IPS-NIHi7 (cell line): Measurements from ENCODE around the gene RHOV.

Source experiments
- DNase-seq: peaks from one replicate; pipeline ENCODE4 v3.0.0; 2012; ENCODE audit warnings: mixed read lengths; ENCODE audit errors: extremely low spot score

Gene RHOV

GRCh38 chr15:40873694-40874561, at the start of gene RHOV:
Gene RHOV (minus strand): TSS chr15:40874234. CDS start chr15:40874139, 95 bp downstream.
- peak; percentile 77 for DNase-seq

- no peak for DNase-seq
Measured at GRCh38 chr15:40923551-40923950, 49.5 kb upstream of the RHOV start.

GRCh38 chr15:40922608-40923005, 48.6 kb upstream of the RHOV start:
- no peak for DNase-seq

DNA sequence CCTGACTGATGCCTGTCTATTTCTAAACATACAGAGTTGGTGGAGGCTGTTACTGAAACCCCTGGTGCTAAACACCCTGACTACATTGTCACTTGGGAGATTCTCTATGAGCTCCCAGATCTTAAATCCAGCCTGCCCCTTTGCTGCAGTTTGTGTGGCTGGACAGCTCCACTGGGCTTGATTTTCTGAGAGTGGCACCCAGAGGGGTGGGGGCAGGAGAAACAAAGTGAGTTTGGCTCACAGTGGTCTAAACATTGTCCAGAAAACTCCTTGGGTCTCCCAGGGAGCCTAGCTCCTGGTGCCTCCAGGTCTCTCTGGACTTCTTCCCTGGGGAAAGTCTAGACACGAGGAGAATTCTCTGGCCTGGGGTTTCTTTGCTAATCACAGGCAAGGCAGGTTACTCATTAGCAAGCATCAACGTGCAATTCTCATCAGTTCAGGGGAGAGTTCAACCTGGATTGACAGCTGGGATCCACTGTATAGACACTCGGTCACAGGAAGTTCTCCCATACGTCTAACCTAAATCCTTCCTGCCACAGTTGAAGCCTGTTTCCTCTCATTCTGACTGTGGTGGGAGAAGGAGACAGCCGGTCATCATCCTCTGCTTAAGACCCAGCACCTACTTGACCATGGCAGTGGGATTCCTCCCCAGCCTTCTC, 48.0 kb upstream of the RHOV start:
- no peak for DNase-seq

- no peak for DNase-seq
Measured at GRCh38 chr15:40918799-40919392, 44.9 kb upstream of the RHOV start.

DNA sequence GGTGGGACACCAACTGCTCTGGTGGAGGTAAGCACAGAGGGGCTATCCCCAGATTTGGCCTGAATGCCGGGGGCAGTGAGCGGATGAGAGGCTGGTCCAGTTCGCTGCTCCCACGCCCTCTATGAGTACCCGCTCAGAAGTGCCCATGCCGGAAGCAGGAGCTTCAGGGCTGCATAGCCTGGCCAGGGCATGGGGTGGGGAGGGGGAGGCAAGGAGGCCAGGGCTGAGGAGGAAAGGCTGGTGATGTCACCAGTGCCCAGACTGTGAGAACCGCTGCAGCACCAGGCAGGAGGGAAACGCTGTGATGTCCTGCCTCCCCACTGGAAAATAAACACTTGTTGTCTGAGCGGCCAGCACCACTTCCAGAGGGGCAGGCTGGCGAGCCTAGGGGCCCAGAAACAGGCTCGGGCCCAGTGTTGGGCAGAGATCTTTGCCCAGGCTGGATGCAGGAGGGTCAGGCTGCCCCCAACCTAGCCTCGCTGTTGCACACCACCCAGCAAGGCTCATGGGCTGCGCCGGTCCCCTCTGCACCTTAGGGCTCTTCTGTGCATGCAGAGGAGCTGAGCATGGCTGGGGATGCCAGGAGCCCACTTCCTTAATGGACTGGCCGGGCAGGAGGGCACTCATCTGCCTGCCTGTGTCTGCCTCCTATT, 44.2 kb upstream of the RHOV start:
- no peak for DNase-seq

- DNase-seq, result no peak
Measured at GRCh38 chr15:40917585-40917984, 43.6 kb upstream of the RHOV start.

- DNase-seq, result no peak
Measured at GRCh38 chr15:40915679-40916078, 41.6 kb upstream of the RHOV start.

DNA sequence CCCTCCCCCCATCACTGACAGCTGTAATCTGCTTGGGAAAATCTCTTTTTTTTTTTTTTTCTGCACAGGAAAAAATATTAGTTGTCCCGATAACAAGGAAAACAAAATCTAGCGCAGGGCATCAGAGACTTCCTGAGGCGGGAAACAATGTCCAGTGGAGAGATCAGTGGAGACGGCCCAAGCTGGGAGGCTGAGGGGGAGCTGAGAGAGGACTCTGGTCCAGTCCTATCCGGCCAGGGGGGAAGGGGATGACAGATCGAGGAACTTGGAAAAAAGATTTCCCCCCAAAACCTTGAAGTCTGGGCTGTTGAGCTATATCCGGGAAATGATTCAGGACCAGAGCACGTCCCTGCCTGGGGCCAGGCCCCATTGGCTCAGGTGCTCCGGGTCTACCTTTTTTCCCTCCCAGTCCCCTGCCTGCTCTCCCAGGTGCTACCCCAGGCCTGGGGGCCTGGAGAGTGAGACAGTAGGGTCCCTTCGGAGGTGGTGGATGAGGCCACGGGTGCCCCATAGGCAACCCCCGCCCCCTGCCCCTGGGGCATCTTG, 41.2 kb upstream of the RHOV start:
- DNase-seq, result no peak

GRCh38 chr15:40914486-40914885, 40.5 kb upstream of the RHOV start:
- DNase-seq, result no peak

DNA sequence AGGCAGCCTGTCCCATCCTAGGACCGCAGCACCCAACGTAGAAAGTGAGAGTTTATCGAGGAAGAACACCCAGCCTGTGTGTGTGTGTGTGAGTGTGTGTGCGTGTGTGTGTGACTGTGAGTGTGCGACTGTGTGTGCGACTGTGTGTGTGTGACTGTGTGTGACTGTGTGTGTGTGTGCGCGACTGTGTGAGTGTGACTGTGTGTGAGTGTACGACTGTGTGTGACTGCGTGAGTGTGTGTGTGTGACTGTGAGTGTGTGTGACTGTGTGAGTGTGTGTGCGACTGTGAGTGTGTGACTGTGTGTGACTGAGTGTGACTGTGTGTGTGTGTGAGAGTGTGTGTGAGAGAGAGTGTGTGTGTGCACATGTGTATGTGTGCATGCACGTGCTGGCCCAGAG, 40.0 kb upstream of the RHOV start:
- no peak for DNase-seq

DNA sequence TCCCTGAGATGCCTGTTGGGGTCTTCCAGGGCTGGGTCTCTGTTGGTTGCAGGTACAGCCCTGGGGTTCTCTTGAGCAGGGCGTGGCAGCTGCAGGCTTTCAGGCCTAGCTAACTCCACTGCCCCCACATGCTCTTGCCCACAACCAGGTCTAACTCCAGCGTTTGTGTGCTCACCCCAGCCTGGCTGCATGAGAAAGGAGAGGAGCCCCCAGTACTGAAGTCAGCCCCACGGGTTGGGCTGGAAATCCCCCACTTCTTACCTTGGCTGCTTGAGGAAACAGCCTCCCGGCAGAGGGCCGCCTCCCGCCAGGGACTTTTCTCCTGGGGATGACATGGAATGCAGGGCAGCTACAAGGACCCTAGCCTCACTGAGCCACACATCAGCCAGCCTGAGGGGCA, 38.4 kb upstream of the RHOV start:
- no peak for DNase-seq

- no peak for DNase-seq
Measured at GRCh38 chr15:40911693-40912092, 37.7 kb upstream of the RHOV start.

DNA sequence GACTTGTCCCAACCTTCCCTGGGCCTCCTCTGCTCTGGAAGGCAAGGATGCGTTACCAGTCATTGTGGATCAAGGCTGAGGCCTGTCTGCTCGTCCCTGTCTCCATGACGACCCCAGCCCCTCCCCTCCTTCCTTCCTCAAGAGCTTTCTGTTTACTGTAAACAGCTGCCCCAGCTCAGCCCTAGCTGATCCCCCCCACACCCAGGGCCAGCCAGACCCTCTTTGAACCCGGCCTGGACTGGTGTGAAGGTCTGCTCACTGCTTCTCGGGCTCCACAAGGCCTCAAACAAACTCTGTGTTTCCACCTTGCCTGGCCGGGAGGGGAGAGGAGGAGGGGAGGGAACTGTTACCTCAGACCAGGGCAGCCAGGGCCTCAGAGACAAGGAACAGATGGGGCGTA, 37.1 kb upstream of the RHOV start:
- DNase-seq, result peak; percentile 71

DNA sequence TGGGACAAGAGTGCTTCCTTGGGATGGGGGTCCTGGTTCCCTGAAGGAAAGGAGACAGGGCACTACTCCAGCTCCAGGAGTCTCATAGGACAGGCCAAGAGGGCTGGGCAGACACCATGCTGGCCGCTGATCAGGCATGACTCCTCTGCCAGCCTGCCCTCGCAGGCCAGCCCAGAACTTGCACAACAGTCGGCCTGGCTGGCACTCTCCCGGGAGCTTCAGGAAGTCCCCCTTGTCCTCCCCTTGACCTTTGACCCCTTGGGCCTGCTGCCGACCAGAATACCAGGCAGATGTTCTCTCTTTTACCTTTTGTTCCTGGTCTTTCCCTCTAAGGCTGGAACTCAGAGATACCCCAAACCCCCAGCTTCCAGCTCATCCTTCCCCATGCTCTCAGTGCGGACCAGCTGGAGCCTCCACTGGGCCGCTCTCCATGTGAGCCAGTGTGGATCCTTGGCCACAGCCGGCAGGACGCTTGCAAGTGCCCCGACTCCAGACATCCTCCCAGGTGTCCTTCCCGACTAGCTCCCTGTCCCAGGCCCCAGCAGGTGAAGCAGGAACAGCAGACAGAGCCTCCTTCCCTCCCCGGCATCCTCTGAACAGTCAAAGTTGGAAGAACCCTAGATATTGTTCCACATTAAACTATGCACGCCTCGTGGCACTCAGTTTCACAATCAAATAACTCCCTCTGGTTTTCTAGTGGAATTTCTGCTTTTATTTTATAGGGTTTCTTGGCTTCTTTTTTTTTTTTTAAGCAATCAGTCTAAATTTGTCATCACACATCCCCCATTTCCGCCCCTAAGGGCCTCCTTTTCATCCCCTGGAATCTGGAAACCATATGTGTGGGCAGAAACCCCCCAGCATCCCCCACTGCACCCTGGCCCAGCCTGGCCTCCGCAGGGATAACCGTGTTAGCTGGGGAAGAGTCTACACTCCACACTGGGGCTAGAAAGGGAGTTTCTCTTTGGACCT, 35.9 kb upstream of the RHOV start:
- DNase-seq, result no peak

GRCh38 chr15:40908095-40908494, 34.1 kb upstream of the RHOV start:
- no peak for DNase-seq

DNA sequence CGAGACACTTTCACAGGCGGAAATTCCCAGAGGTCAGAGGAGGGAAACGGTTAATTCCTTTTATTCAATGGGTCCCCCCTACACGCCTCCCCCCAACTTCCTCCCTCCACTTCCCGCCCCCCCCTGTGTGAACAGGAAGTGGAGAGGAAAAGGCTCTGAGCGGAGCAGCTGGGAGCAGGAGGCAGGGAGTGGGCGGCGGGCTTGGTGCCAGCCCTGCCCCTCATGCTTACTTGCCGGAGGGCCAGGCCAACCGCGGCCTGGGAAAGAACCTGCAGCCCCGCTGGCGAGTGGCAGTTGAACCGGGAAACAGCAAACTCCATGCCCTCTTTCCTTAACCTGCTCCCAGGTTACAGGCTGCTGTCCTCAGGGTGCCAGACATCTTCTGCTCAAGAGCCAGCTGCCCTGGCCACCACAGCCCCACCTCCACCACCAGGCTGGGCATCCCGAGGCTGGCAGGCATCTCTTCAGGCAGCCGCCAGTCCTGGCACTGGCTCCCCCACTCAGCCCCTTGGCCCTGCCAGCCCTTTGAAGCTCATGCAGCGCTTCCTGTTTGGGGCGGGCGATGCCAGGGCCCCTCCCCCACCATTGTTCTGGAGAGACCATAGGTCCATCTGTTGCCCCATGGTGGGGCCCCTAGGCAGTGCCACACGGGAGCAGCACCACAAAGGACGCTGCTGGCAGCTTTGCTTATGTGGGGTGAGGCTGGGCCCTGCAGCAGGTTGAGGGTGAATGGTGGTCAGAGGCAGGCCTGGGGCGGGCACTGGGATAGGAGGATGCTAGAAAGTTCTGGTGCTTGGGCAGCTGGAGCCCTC, 33.2 kb upstream of the RHOV start:
- no peak for DNase-seq

DNA sequence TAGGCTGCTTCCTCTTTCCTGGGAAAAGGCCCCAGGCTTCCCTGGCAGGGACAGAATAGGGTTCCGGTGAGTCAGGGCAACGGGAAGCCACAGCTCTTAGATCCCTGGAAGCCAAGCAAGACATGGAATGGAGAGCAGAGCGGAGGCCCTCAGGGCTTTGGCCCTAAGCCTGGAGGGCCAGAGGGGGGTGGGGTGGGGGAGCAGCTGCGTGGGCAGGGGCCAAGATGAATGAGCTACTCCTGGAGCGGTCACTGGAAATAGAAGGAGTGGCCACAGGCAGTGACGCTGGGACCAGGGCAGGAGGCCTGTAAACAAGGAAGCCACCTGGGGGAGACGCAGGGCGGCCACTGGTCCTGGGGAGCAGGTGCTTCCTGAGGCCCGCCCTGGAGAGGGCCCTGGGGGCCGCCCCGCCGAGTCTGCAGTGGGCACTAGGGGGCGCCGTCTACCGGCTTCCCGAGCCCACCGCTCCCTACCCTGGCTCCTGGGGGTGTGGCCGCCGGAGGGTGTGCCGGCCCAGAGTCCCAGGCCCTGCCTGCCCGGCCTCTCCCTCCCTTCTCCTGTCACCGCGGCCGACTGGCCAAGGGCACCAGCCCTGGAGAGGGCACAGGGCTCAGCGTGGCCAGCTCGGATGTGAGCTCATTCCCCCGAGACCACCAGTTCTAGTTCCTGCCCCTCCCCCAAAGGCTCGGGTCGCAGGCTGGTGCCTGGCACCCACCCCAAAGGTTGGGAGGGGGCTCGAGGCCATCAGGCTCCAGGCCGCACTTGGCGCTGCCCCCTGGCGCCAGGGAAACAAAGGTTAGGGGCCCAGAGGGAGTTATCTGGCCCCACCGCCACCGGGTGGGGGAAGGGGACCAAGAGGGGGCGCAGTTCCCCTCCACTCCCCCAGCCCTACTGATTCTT, 32.3 kb upstream of the RHOV start:
- DNase-seq, result peak; percentile 90
